HepG2 (cell line): Measurements from ENCODE around the gene COL10A1. TPM values are rescaled to one million over a fixed set of nuclear protein-coding genes. Genes with fewer than 3 reads are reported as not detected.

ENCODE experiments used
- AHDC1 ChIP-seq: sonication (generic); formaldehyde crosslinking; IDR thresholded peaks from 2 replicates; pipeline ENCODE4 v1.5.1; 2020; ENCODE audit warnings: mild to moderate bottlenecking, missing genetic modification reagents, borderline replicate concordance
- CCAR2 ChIP-seq: fragments of 200-400 bp; formaldehyde crosslinking; optimal IDR thresholded peaks from 2 replicates; pipeline ENCODE3; 2018; ENCODE audit warnings: low read depth, mild to moderate bottlenecking, low read length, moderate library complexity
- DNMT3B ChIP-seq: conservative IDR thresholded peaks from 2 replicates; pipeline ENCODE4 v1.6.1; 2016; ENCODE audit warnings: missing biosample characterization, control low read depth
- FOSL2 ChIP-seq: sonication (generic); formaldehyde crosslinking; IDR thresholded peaks from 2 replicates; pipeline ENCODE4 v1.4.0; 2020; ENCODE audit warnings: missing genetic modification reagents
- FOXP4 ChIP-seq: sonication (generic); formaldehyde crosslinking; IDR thresholded peaks from 2 replicates; pipeline ENCODE4 v1.4.0; 2020; ENCODE audit warnings: missing genetic modification reagents
- HOMEZ ChIP-seq: IDR thresholded peaks from 2 replicates; pipeline ENCODE4 v1.6.1; 2016; ENCODE audit warnings: low read depth
- NCOA5 ChIP-seq: sonication (generic); formaldehyde crosslinking; IDR thresholded peaks from 2 replicates; pipeline ENCODE4 v1.4.0; 2020; ENCODE audit warnings: missing genetic modification reagents
- NR2F6 ChIP-seq, 2 experiments: IDR thresholded peaks; 2 replicates each; pipeline ENCODE4 v1.6.1; 2016; ENCODE audit warnings: antibody characterized with exemption in 1 of 2, mild to moderate bottlenecking in 1 of 2
- POLR2A ChIP-seq, 2 experiments: IDR thresholded peaks; 2 replicates each; pipeline ENCODE4 v1.6.1; 2011; ENCODE audit warnings: low read depth in 2 of 2, low read length in 2 of 2, mild to moderate bottlenecking in 1 of 2, moderate library complexity in 1 of 2; ENCODE audit not compliant: insufficient read depth in 1 of 2
- SNRNP70 ChIP-seq: fragments of 200-400 bp; formaldehyde crosslinking; IDR thresholded peaks from 2 replicates; pipeline ENCODE4 v1.6.1; 2017; ENCODE audit warnings: mild to moderate bottlenecking, low read depth, low read length, moderate library complexity
- ZFP37 ChIP-seq: sonication (generic); formaldehyde crosslinking; IDR thresholded peaks from 2 replicates; pipeline ENCODE4 v1.4.0; 2020; ENCODE audit warnings: missing genetic modification reagents, borderline replicate concordance
- ZGPAT ChIP-seq: IDR thresholded peaks from 2 replicates; pipeline ENCODE4 v1.6.1; 2016; ENCODE audit warnings: mild to moderate bottlenecking
- ZKSCAN8 ChIP-seq: IDR thresholded peaks from 2 replicates; pipeline ENCODE4 v1.6.1; 2016; ENCODE audit warnings: borderline replicate concordance, missing genetic modification reagents, missing compliant biosample characterization
- ZNF557 ChIP-seq: sonication (generic); formaldehyde crosslinking; IDR thresholded peaks from 2 replicates; pipeline ENCODE4 v1.4.0; 2020; ENCODE audit warnings: missing genetic modification reagents
- ZSCAN20 ChIP-seq: sonication (generic); formaldehyde crosslinking; IDR thresholded peaks from 2 replicates; pipeline ENCODE4 v1.4.0; 2020; ENCODE audit warnings: missing genetic modification reagents, mild to moderate bottlenecking, borderline replicate concordance
- ZSCAN9 ChIP-seq: IDR thresholded peaks from 2 replicates; pipeline ENCODE4 v1.6.1; 2016; ENCODE audit warnings: borderline replicate concordance
- polyA plus RNA-seq, 8 experiments: library from polyadenylated mRNA; depleted of rRNA in 3 of 8; stranded (reverse) in 7 of 8; unstranded in 1 of 8; fragments of >200 nt; fragmentation: Illumina TruSeq in 4 of 8; extraction: Trizol in 4 of 8; gene quantifications; 2 replicates each; pipeline versions ENCODE4 v1.2.1 to v1.2.3, GENCODE V29; 2011 to 2016; ENCODE audit warnings: low read depth in 4 of 8, missing spikeins in 1 of 8, mixed read lengths in 1 of 8; ENCODE audit not compliant: insufficient read depth in 1 of 8
- total RNA-seq, 5 experiments: library from RNA; depleted of rRNA; stranded (reverse); fragments of >200 nt; fragmentation: Illumina TruSeq; extraction: Trizol; gene quantifications; 2 replicates each; pipeline ENCODE4 v1.2.3, GENCODE V29; 2016; ENCODE audit warnings: low read depth in 1 of 5
- TF ChIP-seq, protein P1 (sequence below): sonication (generic); formaldehyde crosslinking; IDR thresholded peaks from 2 replicates; pipeline ENCODE4 v1.4.0; 2020; ENCODE audit warnings: missing genetic modification reagents, borderline replicate concordance

COL10A1 gene
- total and polyA plus RNA-seq, 2 of the 13 experiments (the other 11 are each of a cell fraction or from before 2014, with no cell fraction given) = 0.07 TPM; not detected in 1

- TF ChIP-seq ZGPAT (peak; percentile 49; the same call in 1 of the 2 replicates), DNMT3B (CRISPR knock-in tag) (no peak), HOMEZ (CRISPR knock-in tag) (0 out of 2 replicates have a peak, but pooled peaks have one; percentile 45), POLR2A (IDR thresholded peaks at IDR 0.05; ENCODE audit: insufficient read depth in 1 of 2, low read depth in 2 of 2, low read length in 2 of 2) (no peak), NR2F6 (IDR thresholded peaks at IDR 0.05) (0 out of 2 replicates have a peak, but pooled peaks have one; percentile 31), NR2F6 (CRISPR knock-in tag; IDR thresholded peaks at IDR 0.05) (peak; percentile 38; the same call in 1 of the 2 replicates), ZFP37 (CRISPR knock-in tag) (no peak), ZSCAN20 (no peak), FOXP4 (CRISPR knock-in tag) (peak; percentile 53; the same call in 1 of the 2 replicates), FOSL2 (CRISPR knock-in tag) (peak; percentile 72), ZNF557 (0 out of 2 replicates have a peak, but pooled peaks have one; percentile 85), SNRNP70 (no peak), NCOA5 (CRISPR knock-in tag) (no peak), ZSCAN9 (CRISPR knock-in tag) (0 out of 2 replicates have a peak, but pooled peaks have one; percentile 44), ZKSCAN8 (CRISPR knock-in tag) (0 out of 2 replicates have a peak, but pooled peaks have one; percentile 25), CCAR2 (no peak), AHDC1 (0 out of 2 replicates have a peak, but pooled peaks have one; percentile 20)
- TF ChIP-seq, protein P1, sequence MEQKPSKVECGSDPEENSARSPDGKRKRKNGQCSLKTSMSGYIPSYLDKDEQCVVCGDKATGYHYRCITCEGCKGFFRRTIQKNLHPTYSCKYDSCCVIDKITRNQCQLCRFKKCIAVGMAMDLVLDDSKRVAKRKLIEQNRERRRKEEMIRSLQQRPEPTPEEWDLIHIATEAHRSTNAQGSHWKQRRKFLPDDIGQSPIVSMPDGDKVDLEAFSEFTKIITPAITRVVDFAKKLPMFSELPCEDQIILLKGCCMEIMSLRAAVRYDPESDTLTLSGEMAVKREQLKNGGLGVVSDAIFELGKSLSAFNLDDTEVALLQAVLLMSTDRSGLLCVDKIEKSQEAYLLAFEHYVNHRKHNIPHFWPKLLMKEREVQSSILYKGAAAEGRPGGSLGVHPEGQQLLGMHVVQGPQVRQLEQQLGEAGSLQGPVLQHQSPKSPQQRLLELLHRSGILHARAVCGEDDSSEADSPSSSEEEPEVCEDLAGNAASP (CRISPR knock-in tag) = 0 out of 2 replicates have a peak, but pooled peaks have one; percentile 27
Observed at GRCh38 chr6:116105247-116105646, 20.7 kb downstream of the COL10A1 start (continued).
